ENCODE results near the gene BEX5.
A peak's percentile ranks its signal among the peaks of the same experiment; 100 is the strongest.
"Not testable (repeated sequence)": the region's sequence is repeated elsewhere in the genome, so short reads cannot be mapped to it uniquely, and the experiment has no call there.

Gene BEX5

DNA sequence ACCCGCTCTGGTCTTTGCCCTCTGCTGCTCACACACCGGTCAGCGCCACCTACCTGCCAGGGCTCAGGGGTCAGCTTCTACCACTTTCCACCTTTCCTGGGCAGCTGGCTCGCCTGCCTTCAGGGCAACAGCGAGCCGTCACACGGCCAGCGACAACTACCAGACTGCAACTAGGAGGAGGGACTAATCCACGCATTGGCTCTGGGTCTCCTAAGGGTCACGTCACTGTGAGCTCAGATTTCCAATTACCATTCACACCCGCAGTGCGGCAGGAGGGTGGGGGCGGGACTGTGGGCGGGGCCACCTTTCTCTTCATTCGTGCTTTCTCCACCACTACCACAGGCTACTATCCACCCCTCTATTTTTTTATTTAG, at the start of gene BEX5:
Gene BEX5 (minus strand): TSS at position 172 of the 374 bp plus-strand sequence. CDS start 1,712 bp downstream, outside the sequence.
- peak; percentile 1 for DNase-seq (ENCODE audit: low read depth)

DNA sequence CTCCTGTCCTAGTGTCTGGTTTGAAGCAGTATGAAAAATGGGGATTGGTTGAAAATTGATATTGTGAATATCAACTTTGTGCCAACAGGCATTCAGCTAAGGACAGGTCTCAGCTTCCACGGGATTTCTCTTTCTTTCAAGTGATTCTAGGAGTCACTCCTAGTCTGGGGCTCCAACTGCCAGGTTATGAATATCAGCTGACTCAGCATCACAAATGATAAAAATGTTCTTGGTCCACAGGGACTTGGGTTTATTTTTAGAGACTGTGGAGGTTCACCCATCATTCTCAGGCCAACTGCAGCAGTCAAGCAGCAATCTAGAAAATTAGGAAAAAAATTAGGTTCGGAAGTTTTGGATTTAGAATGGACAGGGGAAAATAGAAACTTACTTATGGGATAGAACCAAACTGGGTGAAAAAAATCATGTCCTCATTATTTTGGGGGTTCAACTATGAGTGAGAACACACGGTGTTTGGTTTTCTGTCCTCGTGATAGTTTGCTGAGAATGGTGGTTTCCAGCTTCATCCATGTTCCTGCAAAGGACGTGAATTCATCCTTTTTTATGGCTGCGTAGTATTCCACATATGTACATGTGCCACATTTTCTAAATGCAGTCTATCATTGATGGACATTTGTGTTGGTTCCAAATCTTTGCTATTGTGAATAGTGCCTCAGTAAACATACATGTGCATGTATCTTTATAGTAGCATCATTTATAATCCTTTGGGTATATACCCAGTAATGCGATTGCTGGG, 30.4 kb upstream of the BEX5 start:
- DNase-seq (ENCODE audit: low read depth): no peak

DNA sequence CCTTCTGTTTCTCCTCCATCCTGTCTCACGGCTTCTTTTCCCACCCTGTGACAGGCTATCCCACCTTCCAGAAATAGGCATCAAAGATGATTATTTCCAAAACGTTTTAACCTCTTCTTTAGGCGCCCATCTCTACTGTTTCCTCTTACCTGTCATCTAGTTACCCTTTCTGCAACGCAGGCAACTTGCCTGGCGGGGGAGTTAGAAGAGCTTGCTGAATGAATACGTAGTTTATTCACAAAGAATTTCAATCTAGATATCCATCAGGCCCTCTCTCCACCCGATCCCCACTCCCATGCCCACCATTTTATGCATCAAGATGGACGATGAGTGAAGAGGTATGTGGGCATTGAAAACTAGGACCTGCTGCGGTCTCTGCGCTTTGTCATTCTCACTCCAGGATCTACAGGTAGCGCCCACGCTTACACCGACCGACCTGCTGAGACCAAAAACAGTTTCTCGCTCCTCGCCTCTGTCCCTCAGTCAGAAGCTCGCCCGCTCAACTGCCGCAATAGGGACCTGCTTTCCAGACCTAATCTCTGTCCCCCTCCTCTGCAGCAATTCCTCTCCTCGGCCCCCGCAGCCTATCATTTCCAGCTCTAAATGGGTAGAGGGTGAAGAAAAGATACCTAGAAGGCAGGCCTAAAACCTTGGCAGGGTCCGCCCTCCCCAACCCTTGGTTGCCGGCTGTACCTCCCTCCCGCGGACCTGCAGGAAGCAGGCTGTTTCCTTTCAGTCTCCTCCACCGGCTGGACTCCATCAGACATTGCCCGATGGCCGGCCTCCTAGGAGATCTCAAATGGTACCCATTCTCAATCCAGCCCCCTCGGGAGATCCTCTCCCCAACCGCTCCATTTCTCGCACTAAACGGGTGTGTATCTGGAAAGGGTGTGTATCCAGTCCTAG, 624 bp downstream of the BEX5 start:
- no peak for DNase-seq (ENCODE audit: low read depth)

- DNase-seq (ENCODE audit: low read depth): no peak
Measured at GRCh38 chrX:102154218-102154860, 1.4 kb downstream of the BEX5 start.

- DNase-seq (ENCODE audit: low read depth): not testable (repeated sequence)
Measured at GRCh38 chrX:102142274-102142673, 13.5 kb downstream of the BEX5 start, which contains the start of gene TCEAL6. TCEAL6 (minus strand) TSS chrX:102142481.

DNA sequence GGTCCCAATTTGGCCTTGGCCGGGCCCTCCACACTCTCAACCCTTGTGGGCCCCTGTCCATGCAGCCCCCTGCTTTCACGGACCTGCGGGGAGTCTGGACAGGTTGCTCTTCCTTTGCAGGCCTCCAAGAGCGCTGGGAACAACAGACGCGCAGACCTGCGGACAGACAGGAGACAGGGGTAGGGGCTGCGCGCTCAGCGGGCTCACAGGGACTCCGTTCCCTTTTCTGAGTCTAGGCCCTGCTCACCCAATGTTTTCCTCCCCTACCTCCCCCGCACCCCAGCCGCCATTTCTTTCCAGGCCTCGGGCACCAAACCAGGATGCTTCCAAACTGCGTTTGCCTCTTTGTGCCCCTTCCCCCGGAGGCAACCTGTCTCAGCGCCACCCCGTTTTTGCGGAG, 14.1 kb downstream of the BEX5 start:
- not testable (repeated sequence) for DNase-seq (ENCODE audit: low read depth)

DNA sequence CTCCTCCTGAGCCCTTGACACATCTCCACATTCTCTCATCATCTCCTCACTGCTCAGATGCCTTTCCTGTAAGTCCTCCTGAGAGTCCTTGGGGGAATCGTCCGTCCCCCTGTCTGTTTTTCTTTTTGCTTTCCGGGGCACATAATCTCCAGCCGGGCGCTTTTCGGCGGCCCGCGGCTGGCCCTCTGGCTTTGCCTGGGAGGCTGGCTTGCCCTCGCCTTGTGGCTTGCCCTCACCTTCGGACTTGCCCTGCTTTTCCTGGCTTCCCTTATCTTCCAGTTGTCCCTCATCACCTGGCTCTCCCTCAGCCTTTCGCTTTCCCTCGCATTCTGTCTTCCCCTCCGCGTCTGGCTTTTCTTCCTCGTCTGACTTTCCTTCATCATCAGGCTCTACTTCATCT, 14.9 kb downstream of the BEX5 start:
- not testable (repeated sequence) for DNase-seq (ENCODE audit: low read depth)

- no peak for DNase-seq (ENCODE audit: low read depth)
Measured at GRCh38 chrX:102138064-102138463, 17.7 kb downstream of the BEX5 start.

DNA sequence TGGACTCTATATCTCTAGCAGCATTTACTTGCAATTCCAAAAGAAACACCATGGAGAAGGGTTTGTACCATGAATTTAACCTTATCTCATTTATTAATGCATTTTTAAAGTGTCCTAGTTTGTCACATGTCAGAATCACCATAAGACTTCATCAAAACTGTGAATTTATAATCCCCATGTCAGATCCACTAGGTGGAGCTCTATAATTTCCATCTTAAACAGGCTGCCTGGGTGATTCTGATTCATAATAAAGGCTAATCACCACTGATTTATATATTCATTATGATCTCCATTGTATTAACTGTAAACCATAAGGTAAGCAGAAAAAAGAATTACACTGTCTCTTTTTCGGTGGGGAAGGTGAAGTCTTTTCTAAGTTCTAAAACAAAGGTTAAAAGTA, 26.3 kb downstream of the BEX5 start:
- no peak for DNase-seq (ENCODE audit: low read depth)

GRCh38 chrX:102126863-102127262, 28.9 kb downstream of the BEX5 start:
- DNase-seq (ENCODE audit: low read depth): no peak

DNA sequence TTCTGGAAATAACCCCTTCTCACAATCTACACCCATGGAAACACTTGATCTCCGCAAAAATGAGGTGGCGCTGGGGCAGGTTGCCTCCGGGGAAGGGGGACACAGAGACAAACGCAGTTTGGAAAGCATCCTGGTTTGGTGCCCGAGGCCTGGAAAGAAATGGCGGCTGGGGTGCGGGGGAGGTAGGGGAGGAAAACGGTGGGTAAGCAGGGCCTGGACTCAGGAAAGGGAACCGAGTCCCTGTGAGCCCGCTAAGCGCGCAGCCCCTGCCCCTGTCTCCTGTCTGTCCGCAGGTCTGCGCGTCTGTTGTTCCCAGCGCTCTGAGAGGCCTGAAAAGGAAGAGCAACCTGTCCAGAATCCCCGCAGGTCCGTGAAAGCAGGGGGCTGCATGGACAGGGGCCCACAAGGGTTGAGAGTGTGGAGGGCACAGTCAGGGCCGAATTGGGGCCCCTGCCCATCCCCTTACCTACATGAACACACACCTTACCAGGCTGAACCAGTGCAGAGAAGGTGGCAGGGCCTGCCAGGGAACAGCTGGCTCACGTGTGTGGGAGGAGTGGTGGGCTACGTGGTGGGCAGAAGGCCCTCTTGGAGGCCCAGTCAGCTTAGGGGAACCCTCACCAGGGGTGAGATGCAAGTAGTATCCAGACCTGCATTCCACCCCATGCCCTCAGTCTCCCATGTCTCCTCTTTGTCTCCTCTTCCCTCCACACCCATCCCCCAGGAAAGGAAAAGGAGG, 29.5 kb downstream of the BEX5 start:
- not testable (repeated sequence) for DNase-seq (ENCODE audit: low read depth)

DNA sequence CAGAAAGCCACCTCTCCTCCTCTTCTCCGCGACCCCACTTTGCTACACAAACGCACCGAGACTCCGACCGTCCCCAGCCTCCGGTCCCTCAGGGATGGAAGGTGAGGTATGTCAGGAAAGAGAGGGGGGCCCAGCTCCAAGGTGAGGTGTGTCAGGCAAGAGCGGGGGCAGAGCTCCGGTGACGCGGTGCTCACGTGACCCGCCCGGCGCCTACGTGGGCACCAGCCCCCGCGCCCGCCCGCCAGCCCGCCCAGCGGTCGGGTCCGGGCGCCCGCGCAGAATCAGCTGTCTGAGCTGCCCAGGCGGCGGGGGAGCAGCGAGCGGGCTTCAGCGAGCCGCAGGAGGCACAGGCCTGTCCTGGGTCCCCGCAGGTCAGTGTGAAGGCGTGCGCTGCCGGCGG, 30.3 kb downstream of the BEX5 start, which contains the start of gene TCEAL2:
Gene TCEAL2 (plus strand): TSS at position 244 of the 400 bp plus-strand sequence. CDS start 1,152 bp downstream, outside the sequence.
- not testable (repeated sequence) for DNase-seq (ENCODE audit: low read depth)

- DNase-seq (ENCODE audit: low read depth): not testable (repeated sequence)
Measured at GRCh38 chrX:102125014-102125413, 30.8 kb downstream of the BEX5 start.

GRCh38 chrX:102115748-102116147, 40.0 kb downstream of the BEX5 start:
- no peak for DNase-seq (ENCODE audit: low read depth)

GRCh38 chrX:102113367-102113766, 42.4 kb downstream of the BEX5 start:
- no peak for DNase-seq (ENCODE audit: low read depth)

Data from GM04503 (cell line).